Ishikawa (cell line): Measurements from ENCODE around the gene SMPD3.

Source experiments
- CEBPB ChIP-seq: IDR thresholded peaks from 2 replicates; pipeline ENCODE4 v1.6.1; 2012
- CREB1 ChIP-seq: IDR thresholded peaks from 2 replicates; pipeline ENCODE4 v1.6.1; 2012; ENCODE audit warnings: low read depth
- EGR1 ChIP-seq: IDR thresholded peaks from 2 replicates; pipeline ENCODE4 v1.6.1; 2012
- EP300 ChIP-seq: IDR thresholded peaks from 2 replicates; pipeline ENCODE4 v1.6.1; 2012; ENCODE audit warnings: borderline replicate concordance
- FOXM1 ChIP-seq: IDR thresholded peaks from 2 replicates; pipeline ENCODE4 v1.6.1; 2012; ENCODE audit warnings: low read depth, borderline replicate concordance
- NFIC ChIP-seq: IDR thresholded peaks from 2 replicates; pipeline ENCODE4 v1.6.1; 2012
- RAD21 ChIP-seq: IDR thresholded peaks from 2 replicates; pipeline ENCODE4 v1.6.1; 2012; ENCODE audit warnings: low read depth
- TAF1 ChIP-seq: IDR thresholded peaks from 2 replicates; pipeline ENCODE4 v1.6.1; 2012; ENCODE audit warnings: low read depth, mild to moderate bottlenecking
- TCF12 ChIP-seq: IDR thresholded peaks from 2 replicates; pipeline ENCODE4 v1.6.1; 2012; ENCODE audit warnings: low read depth
- TEAD4 ChIP-seq: IDR thresholded peaks from 2 replicates; pipeline ENCODE4 v1.6.1; 2012
- YY1 ChIP-seq: IDR thresholded peaks from 2 replicates; pipeline ENCODE4 v1.6.1; 2012; ENCODE audit warnings: low read depth
- ZBTB7A ChIP-seq: IDR thresholded peaks from 2 replicates; pipeline ENCODE4 v1.6.1; 2012; ENCODE audit warnings: low read depth
- TF ChIP-seq, protein P1 (sequence below): IDR thresholded peaks from 2 replicates; pipeline ENCODE4 v1.6.1; 2012; ENCODE audit warnings: low read depth, mild to moderate bottlenecking
- TF ChIP-seq, protein P2 (sequence below): IDR thresholded peaks from 2 replicates; pipeline ENCODE4 v1.6.1; 2012
- TF ChIP-seq, protein P3 (sequence below): IDR thresholded peaks from 2 replicates; pipeline ENCODE4 v1.6.1; 2012

The SMPD3 gene

DNA sequence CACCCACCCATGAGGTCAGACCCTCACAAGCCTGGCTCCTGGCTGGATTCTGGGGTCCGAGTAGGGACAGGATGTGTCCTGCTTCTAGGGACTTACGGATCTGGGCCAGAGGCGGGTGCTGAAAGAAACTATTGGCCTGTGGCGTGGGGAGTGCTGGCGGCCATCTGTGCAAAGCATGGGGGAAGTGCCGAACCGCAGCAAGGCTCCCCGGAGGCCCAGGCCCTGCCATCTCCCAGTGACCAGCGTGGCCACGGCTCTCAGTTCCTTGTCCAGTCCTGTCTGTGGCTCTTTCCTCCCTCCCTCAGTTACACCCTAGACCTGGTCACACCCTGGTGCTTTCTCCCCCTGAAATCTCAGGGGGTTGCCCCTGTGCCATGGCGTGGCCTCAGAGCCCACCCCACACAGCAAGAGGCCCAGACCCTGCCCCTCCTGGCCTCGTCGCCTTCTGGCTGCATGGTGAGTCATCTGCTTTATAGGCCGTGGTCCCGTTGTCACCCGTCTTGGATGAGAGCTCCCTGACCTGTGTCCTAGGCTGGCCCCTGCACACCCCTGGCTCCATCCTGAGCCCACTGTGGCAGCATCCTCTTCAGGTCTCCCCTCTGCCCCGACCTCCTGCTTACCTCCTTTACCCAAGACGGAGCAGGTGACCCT is 83.0 kb downstream of the SMPD3 start:
- no peak for TF ChIP-seq RAD21
- no peak for TF ChIP-seq TAF1
- no peak for TF ChIP-seq FOXM1
- TF ChIP-seq, protein P1, sequence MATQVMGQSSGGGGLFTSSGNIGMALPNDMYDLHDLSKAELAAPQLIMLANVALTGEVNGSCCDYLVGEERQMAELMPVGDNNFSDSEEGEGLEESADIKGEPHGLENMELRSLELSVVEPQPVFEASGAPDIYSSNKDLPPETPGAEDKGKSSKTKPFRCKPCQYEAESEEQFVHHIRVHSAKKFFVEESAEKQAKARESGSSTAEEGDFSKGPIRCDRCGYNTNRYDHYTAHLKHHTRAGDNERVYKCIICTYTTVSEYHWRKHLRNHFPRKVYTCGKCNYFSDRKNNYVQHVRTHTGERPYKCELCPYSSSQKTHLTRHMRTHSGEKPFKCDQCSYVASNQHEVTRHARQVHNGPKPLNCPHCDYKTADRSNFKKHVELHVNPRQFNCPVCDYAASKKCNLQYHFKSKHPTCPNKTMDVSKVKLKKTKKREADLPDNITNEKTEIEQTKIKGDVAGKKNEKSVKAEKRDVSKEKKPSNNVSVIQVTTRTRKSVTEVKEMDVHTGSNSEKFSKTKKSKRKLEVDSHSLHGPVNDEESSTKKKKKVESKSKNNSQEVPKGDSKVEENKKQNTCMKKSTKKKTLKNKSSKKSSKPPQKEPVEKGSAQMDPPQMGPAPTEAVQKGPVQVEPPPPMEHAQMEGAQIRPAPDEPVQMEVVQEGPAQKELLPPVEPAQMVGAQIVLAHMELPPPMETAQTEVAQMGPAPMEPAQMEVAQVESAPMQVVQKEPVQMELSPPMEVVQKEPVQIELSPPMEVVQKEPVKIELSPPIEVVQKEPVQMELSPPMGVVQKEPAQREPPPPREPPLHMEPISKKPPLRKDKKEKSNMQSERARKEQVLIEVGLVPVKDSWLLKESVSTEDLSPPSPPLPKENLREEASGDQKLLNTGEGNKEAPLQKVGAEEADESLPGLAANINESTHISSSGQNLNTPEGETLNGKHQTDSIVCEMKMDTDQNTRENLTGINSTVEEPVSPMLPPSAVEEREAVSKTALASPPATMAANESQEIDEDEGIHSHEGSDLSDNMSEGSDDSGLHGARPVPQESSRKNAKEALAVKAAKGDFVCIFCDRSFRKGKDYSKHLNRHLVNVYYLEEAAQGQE, result no peak
- no peak for TF ChIP-seq TCF12
- TF ChIP-seq EP300, result no peak
- no peak for TF ChIP-seq NFIC
- no peak for TF ChIP-seq YY1
- TF ChIP-seq ZBTB7A, result no peak
- TF ChIP-seq, protein P2, sequence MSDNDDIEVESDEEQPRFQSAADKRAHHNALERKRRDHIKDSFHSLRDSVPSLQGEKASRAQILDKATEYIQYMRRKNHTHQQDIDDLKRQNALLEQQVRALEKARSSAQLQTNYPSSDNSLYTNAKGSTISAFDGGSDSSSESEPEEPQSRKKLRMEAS, result no peak
- no peak for TF ChIP-seq TEAD4
- no peak for TF ChIP-seq EGR1
- no peak for TF ChIP-seq CEBPB
- no peak for TF ChIP-seq CREB1
- TF ChIP-seq, protein P3, sequence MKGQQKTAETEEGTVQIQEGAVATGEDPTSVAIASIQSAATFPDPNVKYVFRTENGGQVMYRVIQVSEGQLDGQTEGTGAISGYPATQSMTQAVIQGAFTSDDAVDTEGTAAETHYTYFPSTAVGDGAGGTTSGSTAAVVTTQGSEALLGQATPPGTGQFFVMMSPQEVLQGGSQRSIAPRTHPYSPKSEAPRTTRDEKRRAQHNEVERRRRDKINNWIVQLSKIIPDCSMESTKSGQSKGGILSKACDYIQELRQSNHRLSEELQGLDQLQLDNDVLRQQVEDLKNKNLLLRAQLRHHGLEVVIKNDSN, result no peak

DNA sequence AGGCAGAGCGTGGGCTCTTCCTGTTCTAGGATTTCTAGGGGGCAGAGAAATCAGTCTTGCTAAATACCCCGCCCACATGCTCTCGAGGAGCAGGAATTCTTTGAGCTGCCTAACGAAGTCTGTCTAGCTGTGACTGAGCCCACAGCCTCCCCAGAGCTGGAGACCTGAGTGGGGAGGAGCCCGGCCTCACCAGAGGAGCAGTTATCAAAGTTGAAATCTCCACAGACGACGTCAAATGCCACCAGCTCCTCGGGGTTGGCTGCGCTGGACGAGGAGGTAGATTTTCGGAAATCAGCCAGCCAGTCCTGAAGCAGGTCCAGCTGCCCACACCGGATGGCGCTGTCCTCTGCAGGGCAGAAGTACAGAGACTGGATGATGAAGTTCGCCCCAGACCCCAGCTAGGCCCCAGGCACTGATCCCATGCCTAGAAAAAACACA is 83.7 kb downstream of the SMPD3 start:
- TF ChIP-seq FOXM1 (no peak), ZBTB7A (no peak), TEAD4 (no peak), EP300 (no peak), EGR1 (no peak), CEBPB (no peak), YY1 (no peak), TAF1 (no peak), TCF12 (no peak), CREB1 (no peak), RAD21 (no peak), NFIC (no peak)
- TF ChIP-seq, protein P3, result no peak
- TF ChIP-seq, protein P2, result no peak
- TF ChIP-seq, protein P1, result no peak

DNA sequence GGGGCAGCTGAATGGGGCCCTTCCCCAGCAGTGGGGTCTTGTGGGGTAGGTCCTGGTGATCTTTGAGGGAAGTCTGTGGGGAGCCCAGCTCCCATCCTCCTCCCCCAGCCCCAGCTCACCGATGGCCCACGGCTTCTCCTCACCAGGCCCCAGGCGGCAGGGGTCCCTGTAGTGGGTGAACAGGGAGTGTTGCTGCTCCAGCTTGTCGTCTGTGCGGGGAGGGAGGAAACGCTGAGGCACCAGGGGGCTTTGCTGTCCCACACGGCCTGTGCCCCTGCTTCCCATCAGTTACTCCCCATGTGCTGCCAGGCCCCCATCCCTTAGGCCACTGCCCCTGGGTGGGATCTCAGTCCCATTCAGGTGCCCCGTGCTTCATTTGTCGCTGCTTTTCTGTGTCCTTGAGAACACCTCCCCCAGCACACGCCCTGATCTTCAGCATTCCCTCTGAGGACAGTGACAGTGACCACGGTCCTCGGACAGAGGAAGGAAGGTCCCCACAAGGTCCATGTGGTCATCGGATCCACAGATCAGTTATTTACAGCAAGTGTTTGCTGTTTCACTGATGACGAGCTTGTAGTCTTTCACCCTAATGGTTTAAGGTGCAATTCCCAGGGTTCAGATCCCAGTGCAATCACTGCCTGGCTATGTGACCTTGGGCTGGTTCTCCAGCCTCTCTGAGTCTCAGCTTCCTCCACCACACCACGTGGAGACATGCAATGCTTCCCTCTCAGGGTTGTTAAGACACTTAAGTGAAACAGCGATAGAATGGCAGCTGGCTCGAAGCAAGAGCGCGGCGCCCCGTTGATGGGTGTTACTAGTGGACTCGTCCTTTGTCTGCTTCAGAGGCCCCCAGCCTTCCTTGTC is 84.4 kb downstream of the SMPD3 start:
- TF ChIP-seq RAD21, result no peak
- no peak for TF ChIP-seq EGR1
- TF ChIP-seq TAF1, result no peak
- TF ChIP-seq YY1, result no peak
- TF ChIP-seq, protein P2, result no peak
- TF ChIP-seq, protein P3, result no peak
- TF ChIP-seq FOXM1, result no peak
- no peak for TF ChIP-seq TEAD4
- no peak for TF ChIP-seq CREB1
- TF ChIP-seq TCF12, result no peak

DNA sequence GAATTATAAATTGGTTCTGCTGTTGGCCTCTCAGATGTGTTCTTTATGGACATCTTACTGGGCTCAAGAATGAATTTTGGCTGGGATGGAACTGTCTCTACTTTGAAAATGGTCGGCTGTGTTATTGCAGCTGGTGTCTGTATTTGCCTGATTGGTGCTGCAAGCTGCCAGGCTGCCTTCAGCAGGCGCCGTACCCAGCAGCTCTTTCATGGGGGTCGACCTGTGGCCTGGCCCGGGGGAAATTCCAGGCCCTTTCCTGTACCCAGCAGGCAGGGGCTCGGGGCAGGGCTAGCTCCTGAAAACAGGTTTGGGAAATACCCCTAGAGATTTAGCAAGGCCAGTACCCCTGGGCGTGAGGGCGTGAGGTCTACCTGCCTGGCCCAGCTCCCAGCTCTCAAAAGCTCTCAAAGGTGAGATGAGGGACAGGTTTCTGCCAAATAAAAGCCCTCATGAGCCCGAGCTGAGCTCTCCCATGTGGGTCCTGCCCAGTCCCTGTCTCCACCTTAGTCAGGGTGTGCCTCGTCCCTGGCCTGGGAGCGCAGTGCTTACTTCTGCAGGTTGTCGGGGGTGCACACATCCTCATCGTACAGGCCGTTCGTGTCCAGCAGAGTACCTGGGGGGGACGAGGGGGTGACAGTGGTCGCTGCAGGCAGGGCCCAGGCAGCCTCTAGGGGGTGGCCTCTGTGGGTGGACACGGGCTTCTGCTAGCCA is 85.2 kb downstream of the SMPD3 start:
- TF ChIP-seq, protein P3, result no peak
- TF ChIP-seq TAF1 (no peak), RAD21 (no peak), FOXM1 (no peak), TCF12 (no peak)
- TF ChIP-seq, protein P1, result no peak
- TF ChIP-seq, protein P2, result no peak
